Mucosa of gallbladder (tissue), 1 donor: ENCODE data around the gene ARHGAP18. TPM values are rescaled to one million over a fixed set of nuclear protein-coding genes. Genes with fewer than 3 reads are reported as not detected.

ENCODE experiments used
- DNase-seq: peaks from one replicate; pipeline ENCODE4 v3.0.0-alpha.2; 2020; ENCODE audit warnings: low spot score
- total RNA-seq: library from RNA; stranded (reverse); gene quantifications from one replicate; pipeline ENCODE4 v1.2.1, GENCODE V29; 2021
- donor health status: DM: no; HTN: no; CAD: no.

The ARHGAP18 gene
- total RNA-seq, 1 donor from 2014 or later, result 17.2 TPM

DNA sequence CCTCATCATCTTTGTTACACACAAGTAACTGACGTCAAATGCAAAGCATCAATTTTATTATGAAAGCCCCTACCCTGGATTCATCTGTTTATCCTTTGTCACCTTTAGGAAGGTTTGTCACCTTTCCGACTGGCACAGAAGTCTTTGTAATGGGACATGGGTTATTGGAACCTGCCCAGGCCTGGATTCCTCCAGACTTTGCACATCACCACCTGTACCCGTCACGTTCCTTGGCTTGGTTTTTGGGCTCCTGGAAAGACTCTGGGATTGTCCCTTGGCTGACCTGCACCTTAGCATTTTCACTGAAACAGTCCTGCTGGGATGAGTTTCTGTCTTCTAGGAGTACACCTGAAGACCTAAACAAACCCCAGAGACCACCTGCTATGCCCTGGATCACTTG is 15.4 kb upstream of the ARHGAP18 start:
- no peak for DNase-seq

DNA sequence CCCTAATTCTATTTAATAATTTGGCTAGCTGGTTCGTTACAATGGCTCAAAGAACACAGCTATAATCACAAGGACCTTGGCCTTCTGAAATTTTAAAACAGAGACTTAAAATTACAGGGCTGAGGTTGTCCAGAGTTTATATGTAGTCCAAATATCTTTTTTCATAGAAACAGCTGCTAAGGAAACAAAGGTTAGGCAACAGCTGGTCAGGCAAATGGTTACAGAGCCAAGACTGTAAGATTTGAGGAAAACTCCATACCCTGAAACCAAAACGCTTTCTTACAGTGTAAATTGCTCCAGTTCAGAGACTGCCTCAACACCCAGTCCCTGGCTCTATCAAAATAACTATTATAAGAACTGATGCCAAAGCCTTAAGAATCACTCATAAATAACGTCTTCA is 9.7 kb upstream of the ARHGAP18 start:
- DNase-seq, result no peak

DNA sequence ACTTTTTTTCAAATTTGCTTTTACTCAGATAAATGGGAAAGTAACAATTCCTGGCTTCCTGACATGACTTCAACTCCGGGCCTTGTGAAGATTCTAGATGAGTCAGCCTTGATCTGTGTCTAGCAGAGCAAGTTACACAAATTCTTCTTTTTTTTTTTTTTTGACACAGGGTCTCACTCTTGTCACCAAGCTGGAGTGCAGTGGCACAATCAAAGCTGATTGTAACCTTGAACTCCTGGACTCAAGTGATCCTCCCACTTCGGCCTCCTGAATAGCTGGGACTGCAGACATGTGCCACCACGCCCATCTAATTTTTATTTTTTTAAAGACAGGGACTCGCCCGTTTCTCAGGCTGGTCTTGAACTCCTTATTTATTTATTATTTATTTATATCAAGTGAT is 7.3 kb upstream of the ARHGAP18 start:
- no peak for DNase-seq

DNA sequence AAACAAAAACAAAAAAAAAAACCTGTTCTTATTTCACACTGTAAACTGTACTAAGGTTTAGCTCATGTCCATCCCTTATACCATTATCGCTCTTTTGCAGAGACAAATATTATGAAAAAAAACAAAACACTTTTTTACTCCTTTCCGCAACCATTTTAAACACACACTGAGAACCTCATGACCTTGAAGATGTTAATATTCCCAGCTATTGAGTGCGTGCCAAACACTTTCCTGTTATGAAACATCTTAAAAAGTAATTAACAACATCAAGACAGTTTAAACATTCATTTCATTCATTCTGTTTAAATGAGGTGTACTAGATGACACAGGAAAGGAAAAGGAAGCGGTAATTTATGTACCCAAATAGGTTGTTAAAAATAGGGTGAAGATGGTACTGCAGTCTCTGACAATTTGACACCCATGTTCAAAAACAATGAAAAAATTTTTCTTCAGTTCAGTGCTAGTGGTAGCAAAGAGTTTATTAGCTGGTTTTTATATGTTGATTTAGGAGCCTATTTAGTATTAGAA is 3.9 kb upstream of the ARHGAP18 start:
- no peak for DNase-seq

DNA sequence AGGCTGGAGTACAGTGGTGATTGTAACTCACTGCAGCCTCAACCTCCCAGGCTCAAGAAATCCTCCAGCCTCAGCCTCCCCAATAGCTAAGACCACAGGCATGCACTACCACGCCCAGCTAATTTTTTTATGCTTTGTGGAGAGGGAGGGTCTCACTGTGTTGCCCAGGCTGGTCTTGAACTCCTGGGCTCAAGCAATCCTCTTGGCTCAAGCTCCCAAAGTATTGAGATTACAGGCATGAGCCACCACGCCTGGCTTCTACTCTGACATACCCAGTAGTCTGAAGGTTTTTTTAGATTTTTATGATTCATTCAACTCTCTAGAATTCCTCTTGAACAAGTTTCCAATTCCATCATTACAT is 1.3 kb upstream of the ARHGAP18 start:
- no peak for DNase-seq

DNA sequence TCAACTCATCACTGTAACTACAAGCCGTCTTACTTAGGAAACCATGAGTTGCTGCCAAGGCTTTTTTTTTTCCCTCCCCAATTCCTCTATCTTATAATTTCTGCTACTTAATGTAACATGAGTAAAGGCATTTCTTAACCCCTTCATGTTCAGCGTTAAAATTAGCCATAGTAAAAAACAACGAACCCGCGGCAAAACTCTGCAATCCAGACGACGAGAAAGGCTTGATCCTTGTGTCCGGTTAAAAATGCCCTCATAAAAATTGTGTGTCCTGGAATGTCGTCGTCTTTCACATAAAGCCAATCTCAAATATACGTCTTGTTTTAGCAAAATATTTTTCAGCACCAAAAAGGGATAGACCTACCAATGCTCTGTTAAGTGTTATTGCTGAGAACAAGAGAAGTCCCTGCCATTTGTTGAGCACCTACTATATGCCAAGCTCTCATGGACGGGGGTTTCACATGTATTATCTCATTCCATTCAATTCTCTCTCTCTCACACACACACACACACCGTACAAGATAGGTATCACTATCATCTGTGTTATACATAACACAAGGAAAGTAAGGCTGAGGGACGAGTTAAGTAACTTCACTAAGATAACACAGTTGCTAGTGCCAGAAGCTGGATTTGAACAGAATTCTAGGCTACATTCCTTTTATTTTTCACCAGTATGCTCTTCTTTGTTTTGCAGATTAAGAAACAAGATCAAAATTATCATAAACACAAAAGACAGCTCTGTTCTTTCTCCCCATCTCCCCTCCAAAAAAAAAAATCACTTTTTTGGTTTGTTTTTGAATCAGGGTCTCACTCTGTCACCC is 683 bp upstream of the ARHGAP18 start:
- DNase-seq, result no peak

DNA sequence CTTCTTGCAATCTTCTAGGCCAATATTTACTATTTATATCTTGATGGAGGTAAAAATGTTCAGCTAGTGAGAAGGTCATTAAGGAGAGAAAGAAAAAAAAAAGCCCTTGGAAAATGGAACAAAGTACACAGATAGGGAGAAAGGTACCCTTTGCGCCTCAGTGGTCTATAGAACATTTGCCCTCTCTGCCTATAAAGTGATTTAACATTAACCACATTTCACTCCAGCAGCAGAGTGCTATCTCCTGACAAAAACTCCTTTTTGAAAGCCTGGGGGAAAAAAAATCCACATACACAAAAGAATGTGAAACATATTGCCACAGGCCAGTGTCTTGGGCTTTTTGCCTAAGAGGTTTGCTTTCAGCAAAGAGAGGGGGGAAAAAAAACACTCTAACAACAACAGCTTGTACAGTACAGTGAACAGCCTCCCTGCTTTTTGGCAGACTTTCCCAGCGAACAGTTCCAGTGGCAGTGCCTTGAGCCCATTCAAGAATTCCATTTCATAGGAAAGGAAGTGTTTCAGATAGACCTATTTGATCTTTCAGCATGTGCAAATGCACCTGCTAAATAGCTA is 695 bp downstream of the ARHGAP18 start:
- DNase-seq, result peak; percentile 39

DNA sequence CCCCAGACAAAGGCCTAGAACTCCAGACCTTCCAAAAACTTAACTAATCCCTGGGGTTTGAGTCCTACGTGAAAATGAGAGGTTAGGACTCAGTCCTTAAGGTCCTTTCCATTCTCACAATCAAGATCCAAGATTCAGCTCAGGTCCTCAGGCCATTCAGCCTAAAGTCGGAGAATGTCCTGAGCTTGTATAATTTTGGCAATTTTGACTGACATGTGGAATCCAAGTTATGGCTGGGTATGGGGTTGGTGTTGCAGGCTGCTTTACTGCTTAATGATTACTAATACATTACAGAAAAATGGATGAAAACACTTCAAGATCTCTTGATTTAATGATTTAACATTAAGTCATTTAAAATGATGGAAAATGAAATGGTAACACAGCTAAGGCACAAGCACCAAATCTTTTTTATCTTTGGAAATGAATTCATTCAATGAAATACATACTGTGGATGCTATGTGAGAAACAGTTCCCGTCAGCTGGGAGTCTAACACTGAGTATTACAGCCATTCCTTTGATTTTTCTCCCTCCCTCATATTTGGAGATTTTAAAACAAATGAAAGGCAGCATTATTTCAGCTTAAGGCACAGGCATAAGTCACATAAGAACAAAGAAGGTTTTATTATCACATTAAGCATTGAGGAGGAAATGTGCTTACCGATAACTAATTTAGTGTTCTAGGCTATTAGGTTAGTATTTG is 1.3 kb downstream of the ARHGAP18 start:
- no peak for DNase-seq

DNA sequence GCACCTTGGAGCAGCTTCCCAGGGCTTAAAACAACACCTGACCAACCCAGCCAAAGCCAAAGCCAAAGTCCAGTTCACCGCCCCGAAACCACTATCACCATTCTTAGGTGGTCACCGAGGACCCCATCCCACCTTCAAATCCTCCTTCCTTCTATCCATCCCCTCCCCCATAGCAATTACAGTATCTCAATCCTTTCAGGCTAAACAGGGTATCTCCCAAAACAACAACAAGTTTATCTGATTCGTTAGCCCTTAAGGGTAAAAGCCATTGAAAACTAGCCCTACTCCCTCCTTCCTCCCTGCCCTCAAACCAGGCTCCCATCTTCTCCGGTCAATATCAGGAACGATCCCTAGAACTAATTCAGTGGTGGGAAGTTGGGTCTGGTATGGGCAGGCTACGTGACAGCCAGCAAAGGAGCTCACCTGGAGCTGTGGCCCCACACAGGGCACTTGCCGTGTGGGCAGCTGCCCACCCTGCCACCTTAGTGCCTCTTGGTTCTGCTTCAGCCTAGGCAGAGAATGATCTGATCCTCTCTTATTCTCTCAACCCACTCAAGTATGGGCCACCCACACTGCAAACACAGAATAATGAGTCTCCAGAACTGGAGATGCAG is 2.0 kb downstream of the ARHGAP18 start:
- DNase-seq, result no peak

DNA sequence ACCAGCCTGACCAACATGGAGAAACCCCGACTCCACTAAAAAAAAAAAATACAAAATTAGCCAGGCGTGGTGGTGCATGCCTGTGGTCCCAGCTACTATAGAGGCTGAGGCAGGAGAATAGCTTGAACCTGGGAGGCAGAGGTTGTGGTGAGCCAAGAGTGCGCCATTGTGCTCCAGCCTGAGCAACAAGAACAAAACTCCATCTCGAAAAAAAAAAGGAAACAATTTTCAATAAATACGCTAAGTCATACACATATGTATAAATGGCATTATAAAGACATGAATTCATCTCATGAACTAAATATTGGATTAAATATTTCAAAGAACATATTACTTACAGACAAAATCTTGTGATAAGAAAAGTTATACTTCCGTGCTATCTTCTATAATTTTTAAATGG is 2.9 kb downstream of the ARHGAP18 start:
- no peak for DNase-seq

DNA sequence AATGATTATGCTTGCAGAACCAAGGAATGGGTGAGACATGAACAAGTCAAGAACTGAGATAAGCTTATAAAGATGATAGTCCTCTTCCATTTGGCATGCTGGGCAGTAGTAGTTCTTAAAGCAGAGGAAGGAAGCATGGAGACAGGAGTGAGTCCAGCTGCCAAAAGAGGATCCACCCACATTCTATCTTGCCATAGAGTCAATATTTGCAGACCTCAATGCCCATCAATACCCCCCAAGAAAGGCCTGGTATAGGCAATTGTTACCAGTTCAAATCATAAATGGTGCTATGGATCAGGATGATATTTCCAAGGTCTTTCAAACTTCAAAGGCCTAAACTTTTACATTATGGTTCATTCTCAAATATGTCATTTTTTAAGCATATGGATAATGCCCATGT is 4.8 kb downstream of the ARHGAP18 start:
- no peak for DNase-seq

DNA sequence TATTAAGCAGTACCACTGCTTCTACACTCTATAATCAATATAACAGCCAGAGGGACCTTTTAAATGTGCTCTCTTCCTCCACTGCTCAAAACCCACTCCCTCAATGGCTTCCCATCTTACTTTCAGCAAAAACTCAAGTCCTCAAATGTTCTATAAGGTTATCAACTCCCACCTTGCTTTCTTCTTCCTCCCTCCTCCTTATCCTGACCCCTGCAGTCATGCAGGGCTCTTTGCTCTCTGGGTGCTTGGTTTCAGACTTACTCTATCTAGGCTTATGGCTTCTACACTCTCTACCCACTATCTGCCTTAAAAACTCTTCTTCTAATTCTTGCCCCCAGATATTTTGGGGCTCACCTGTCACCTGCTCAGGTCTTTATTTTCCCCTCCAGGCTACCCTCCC is 5.3 kb downstream of the ARHGAP18 start:
- no peak for DNase-seq

DNA sequence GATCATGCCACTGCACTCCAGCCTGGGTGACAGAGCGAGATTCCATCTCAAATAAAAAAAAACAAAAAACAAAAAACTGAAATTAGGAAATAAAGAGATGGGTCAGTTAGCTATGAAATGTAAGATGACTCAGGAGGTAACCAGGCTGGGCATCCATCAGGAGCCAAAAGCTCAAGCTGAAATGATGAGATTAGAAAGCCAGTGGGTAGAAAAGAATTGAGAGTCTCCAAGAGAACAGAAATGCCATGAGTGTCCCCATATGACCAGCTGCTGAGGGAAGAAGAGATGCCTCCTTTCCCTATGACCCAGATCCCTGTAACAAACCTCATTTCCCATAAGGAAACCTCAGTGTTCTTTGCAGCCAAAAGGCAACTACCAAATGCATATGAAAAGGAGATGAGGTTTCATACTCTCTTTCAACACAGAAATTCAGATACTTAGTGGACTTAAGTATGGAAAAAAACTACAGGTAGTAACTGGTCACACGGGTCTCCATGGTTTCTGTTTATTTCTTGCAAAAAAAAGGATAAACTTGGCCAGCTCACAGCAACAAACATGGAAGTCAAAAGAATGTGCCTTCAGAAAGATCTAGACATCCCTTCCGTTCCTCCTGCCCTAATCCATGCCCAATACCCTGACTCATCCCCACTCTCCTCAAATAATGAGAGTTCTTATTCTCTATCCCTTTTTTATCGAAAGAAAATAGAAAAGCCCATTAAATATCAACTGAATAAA is 8.1 kb downstream of the ARHGAP18 start:
- DNase-seq, result no peak

DNA sequence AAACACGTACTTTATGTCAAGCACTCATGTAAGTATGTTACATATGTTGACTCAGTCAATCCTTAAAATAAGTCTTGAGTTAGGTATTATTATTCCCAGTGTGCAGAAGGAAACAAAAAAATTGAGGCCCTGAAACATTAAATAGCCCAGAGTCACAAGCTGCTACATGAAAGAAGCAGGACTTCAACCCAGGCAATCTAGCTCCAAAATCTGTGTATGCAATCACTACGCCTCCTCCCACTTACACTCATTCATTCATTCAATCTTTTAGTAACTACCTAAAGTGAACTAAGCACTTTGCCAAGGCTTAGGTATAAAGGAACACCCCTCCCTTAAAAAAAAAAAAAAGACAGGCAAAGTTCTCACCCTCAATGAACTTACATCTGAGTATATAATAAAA is 9.3 kb downstream of the ARHGAP18 start:
- no peak for DNase-seq

DNA sequence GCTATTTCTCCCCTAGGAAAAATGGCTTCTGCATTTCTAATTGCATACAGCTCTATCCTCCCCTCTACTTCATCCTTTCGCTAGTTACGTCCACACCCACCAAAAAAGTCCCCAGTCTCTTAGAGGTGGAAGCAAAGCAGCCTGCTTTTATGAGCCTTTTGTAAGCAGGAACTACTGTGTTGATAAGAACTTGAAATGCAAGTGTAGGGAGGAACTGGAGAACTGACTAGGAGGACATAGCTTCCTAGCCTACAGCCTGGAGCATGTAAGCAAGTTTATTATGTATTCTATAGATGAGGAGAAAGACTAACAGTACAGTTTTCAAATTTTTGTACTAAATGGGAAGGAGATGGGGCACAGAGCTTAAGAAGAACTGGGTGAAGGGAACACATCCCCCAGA is 10.3 kb downstream of the ARHGAP18 start:
- DNase-seq, result no peak

DNA sequence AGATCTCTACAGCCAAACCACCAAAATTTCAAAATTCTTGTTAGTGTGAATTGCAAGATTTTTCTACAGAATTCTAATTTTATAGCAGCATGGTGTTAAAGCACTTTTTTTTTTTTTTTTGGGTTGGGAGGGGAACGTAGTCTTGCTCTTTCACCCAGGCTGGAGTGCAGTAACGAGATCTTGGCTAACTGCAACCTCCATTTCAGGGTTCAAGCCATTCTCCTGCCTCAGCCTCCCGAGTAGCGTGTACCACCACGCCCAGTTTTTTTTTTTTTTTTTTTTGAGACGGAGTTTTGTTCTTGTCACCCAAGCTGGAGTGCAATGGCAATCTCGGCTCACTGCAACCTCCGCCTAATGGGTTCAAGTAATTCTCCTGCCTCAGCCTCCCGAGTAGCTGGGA is 11.5 kb downstream of the ARHGAP18 start:
- no peak for DNase-seq

DNA sequence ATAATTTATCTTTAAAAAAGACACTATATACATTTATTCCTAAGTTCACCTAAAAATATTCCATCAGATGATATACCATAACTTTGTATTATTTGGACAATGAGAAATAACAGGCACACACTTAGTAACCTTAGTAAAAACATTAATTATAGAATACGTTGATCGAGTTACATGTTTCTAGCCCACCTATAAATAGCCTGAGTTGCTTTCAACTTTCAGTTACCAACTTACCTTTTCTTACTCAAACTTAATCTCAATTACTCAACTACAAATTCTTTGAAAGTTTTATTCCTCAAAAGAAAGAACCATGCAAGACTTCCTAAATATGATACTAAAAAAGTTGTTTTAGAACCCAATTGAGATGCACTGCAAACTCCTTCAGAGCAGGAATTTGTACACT is 12.2 kb downstream of the ARHGAP18 start:
- DNase-seq, result no peak

DNA sequence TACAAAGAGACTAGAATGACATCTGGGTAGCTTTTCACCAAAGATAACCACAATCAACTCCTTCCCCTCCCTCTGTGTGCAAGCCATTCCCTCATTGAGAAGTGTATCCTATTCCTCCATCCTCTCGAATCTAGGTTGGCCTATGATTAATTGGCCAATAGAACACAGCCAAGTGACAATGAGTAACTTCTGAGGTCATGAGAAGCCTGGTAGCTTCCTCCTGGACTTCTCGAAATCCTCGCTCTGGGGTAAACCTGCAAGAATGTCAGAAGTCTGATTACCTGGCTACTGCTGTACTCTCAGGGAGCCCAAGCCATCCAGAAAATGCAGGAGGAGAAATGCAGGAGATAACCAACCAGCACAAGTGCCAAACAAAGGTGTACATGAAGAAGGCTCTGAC is 13.1 kb downstream of the ARHGAP18 start:
- DNase-seq, result no peak

DNA sequence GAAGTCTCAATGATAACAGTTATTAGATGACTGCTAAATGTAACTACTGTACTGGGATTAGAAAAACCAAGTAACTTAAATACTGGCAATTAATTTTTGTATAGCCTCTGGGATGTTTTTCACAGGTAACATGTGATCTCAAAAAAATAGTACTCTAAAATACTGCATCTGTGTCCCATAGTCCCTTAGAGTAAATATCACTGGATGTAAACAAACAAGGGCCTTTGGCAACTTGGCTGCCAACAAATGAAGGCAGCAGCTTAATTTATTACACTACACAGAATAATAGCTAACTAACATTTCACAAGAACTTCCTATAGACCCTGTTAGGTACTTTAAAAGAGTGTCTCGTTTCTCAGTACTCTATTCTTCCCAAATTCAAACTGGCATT is 14.0 kb downstream of the ARHGAP18 start:
- DNase-seq, result no peak

DNA sequence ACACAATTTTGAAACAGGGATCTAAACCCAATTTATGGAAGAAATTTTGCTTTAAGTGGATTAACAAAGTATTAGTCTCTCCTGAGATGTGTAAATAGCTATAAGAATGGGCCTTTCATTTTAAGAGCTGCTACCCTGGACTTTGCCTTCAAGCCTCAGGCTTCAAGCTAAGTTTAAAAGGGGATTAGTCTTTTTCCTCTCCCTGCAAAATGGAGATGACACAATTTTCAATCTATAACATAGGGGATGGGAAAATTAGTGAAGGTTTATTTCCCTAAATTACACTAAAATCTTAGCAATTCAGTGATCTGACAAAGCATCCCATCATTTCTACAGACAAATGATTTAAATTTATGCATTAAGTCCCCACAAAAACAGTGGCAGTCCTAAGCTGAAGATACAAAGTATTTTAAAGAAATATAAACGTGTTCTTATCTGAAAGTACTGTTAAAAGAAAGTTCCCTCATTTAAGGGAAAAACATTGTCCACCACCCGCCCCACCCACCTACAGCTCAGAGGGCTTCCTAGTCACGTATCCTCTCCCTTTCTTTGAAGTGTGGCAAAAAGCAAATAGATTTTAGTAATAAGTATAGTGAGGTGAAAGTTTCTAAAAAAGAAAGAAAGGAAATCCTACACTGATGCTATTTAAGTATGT is 14.5 kb downstream of the ARHGAP18 start:
- DNase-seq, result no peak

DNA sequence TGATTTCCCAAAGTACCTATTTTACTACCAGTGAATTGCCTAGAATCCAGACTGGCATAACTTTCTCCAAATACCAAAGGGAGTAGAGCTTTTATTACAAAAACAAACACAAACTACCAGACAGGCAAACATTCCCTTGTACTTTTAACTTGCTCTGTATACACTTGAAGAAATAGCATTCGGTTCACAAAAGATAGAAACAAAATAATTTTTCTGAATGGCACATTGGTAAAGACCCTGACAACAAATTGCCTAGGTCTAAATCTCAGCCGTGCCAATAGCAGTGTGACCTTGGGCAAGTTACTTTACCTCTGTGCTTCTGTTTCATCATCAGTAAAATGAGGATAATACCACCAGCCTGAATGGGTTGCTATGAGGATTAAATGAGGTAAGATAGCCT is 15.9 kb downstream of the ARHGAP18 start:
- no peak for DNase-seq
